ENCODE results near the gene CCNF. TPM values are rescaled to one million over a fixed set of nuclear protein-coding genes. Genes with fewer than 3 reads are reported as not detected.

The CCNF gene
- total RNA-seq, 1 donor from 2014 or later: 36.0 TPM

DNA sequence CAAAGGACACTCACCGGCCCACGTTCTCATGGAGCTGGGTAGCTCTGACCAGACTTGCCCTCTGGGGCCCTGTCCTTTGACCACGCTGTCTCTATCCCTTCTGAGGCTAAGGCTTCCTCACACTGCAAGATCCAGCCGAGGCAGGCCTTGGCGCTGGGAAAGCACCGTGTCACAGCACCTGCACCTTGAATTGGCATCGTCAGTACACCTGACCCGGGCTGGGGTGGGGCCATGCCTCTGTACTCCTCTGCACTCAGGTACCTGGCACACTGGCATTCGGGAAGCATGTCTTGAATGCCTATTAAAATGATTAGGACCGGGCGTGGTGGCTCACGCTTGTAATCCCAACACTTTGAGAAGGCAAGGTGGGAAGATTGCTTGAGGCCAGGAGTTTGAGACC lies 51.7 kb downstream of the CCNF start:
- Mint-ChIP-seq H3K27me3 (no peaks in the 10 kb centered on the region), H3K4me3 (no peak overlapping the region), H3K9me3 (no peaks in the 10 kb centered on the region), H3K36me3 (peaks cover 4% of the 10 kb centered on the region), H3K4me1 (ENCODE audit: unreplicated experiment) (peaks cover 42% of the 10 kb centered on the region), H3K27ac (no peak overlapping the region)
- no peak for DNase-seq (ENCODE audit: extremely low spot score, unreplicated experiment)
- TF ChIP-seq, protein P1, sequence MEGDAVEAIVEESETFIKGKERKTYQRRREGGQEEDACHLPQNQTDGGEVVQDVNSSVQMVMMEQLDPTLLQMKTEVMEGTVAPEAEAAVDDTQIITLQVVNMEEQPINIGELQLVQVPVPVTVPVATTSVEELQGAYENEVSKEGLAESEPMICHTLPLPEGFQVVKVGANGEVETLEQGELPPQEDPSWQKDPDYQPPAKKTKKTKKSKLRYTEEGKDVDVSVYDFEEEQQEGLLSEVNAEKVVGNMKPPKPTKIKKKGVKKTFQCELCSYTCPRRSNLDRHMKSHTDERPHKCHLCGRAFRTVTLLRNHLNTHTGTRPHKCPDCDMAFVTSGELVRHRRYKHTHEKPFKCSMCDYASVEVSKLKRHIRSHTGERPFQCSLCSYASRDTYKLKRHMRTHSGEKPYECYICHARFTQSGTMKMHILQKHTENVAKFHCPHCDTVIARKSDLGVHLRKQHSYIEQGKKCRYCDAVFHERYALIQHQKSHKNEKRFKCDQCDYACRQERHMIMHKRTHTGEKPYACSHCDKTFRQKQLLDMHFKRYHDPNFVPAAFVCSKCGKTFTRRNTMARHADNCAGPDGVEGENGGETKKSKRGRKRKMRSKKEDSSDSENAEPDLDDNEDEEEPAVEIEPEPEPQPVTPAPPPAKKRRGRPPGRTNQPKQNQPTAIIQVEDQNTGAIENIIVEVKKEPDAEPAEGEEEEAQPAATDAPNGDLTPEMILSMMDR (conservative IDR thresholded peaks at IDR 0.05): no peak

DNA sequence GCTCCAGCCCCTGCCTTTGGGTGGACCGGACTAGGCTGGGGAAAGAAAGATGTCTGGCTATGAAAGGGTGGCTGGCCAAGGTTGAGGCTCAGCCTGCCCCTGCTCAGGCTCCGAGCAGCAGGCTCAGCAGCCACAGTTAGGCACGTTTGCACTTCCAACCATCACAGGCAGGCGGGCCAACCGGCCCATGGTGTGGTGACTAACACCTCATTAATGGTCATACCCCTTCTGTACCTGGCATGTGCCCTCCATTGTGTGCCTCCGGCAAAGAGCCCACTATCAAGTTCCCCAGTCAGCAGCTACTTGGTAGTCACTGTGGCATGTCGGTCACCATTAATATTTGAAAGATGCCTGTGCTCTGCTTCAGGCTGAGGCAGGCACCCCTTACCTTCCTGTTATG lies 52.4 kb downstream of the CCNF start:
- Mint-ChIP-seq H3K9me3 (no peaks in the 10 kb centered on the region), H3K4me3 (no peak overlapping the region), H3K27me3 (no peaks in the 10 kb centered on the region), H3K36me3 (peaks cover 4% of the 10 kb centered on the region), H3K4me1 (ENCODE audit: unreplicated experiment) (peaks cover 37% of the 10 kb centered on the region), H3K27ac (no peak overlapping the region)
- TF ChIP-seq, protein P1 (conservative IDR thresholded peaks at IDR 0.05): no peak
- no peak for DNase-seq (ENCODE audit: extremely low spot score, unreplicated experiment)

DNA sequence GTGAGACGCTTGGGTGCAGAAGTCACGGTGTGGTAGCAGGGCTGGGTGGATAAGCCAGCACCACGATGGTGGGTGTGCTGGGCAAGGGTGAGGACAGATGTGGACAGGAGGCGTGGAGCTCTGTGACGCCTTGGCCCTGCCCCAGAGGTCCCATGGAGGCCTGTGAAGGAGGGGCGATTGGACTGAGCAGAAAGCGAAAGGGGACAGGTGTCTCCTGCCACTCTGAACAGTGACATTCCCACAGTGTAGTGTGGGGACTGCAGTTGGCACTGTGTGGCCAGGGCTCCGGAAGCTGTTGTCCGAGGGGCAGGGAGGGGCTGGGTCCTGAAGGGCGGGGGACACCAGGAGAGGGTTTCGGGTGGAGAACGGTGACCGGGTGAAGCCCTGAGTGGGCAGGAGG lies 53.0 kb downstream of the CCNF start:
- Mint-ChIP-seq H3K4me3 (no peak overlapping the region), H3K27ac (no peak overlapping the region), H3K4me1 (ENCODE audit: unreplicated experiment) (peaks cover 37% of the 10 kb centered on the region), H3K27me3 (no peaks in the 10 kb centered on the region), H3K9me3 (no peaks in the 10 kb centered on the region), H3K36me3 (peaks cover 4% of the 10 kb centered on the region)
- DNase-seq (ENCODE audit: extremely low spot score, unreplicated experiment): no peak
- TF ChIP-seq, protein P1 (conservative IDR thresholded peaks at IDR 0.05): no peak

DNA sequence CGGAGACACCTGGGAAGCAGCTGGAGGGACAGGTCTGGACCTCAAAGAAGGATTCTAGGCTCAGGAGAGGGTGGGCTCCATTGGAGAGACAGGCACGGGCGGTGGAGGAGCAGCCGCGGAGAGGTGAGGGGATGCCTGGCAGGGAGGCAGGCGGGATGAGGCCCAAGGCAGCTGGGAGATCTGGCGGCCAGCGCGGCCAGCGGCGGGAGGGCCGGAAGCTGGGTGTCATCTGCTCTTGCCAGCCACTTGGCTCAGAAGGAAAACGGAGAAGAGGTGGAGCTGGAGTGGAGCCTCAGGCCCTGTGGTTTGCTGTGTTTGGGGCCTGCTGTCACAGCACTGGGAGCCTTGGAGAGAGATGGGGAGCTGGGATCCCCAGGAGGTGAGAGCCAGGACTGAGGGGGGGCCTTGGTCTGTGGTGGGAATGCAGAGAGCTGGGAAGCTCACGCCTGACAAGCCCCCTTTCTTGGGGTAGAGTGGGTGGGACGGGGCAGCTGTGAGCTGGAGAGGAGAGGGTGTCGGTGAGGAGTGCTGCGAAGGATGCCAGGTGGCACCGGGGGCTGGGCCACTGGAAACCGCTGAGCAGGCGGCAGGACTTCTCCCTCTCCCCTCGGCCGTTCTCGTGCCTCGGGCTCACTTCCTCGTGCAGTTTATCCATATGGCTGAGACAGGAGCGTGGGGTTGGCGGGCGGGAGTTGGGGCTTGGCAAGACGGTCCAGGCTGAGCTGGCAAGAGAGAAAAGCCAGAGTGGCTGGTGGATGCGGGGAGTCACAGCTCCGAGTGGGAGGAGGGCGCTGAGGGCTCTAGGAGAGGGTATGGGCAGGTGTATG lies 53.7 kb downstream of the CCNF start:
- DNase-seq (ENCODE audit: extremely low spot score, unreplicated experiment): no peak
- H3K27ac Mint-ChIP-seq: no peak overlapping the region
- peaks cover 35% of the 10 kb centered on the region for H3K4me1 Mint-ChIP-seq (ENCODE audit: unreplicated experiment)
- no peaks in the 10 kb centered on the region for H3K27me3 Mint-ChIP-seq
- no peaks in the 10 kb centered on the region for H3K36me3 Mint-ChIP-seq
- TF ChIP-seq, protein P1 (conservative IDR thresholded peaks at IDR 0.05): no peak
- no peak overlapping the region for H3K4me3 Mint-ChIP-seq
- H3K9me3 Mint-ChIP-seq: no peaks in the 10 kb centered on the region

DNA sequence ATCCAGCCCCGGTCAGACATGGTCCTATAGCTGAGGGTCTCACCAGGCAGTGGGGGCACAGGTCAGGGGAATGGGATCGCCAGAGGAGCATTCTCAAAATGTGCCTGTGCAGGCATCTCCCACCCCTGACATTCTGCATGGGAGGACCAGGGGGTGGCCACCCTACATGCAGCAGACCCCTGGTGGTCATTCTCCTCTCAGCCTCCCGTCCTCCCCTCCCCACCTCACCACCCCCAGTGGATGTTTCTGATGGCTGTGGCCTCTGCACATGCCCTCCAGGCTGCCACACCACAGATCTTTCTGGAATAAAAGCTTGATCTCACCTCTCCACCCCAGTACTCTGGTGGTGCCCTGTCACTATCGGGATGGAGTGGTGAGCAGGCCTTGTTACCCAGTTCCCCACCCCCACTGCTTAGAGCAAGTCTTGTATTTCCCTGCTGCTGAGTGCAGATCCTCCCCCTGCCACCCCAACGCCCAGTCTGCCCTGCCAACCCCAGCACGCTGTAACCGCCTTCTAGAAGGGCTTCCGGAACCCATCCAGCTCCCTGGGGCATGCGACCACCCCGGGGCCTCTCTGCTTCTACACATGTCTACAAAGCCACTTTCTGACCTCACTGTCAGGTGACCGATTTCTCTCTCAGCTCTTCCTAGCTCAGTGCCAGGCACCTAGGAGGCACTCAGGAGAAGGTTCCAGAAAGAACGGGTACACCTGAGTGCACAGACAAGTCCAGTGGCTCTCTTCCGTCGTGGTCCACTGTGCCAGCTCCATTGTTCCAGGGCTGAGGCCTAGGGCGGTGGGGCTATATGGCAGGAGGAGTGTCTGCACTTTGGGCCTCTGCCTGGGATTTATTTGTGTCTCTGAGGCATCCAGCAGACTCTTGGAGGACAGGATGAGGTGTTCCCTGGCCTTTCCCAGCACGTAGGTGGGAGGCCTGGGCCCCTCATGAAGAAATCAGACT lies 55.0 kb downstream of the CCNF start:
- Mint-ChIP-seq H3K27ac (peak overlapping the region; percentile 59), H3K9me3 (no peaks in the 10 kb centered on the region), H3K27me3 (no peaks in the 10 kb centered on the region), H3K36me3 (no peaks in the 10 kb centered on the region), H3K4me1 (ENCODE audit: unreplicated experiment) (peaks cover 32% of the 10 kb centered on the region), H3K4me3 (no peak overlapping the region)
- DNase-seq (ENCODE audit: extremely low spot score, unreplicated experiment): no peak
- TF ChIP-seq, protein P1 (conservative IDR thresholded peaks at IDR 0.05): no peak
